ENCODE results near the gene NCF4.

Gene NCF4

GRCh38 chr22:36899498-36899897 lies 38.7 kb downstream of the NCF4 start:
- DNase-seq: no peak

- DNase-seq: peak in 1 of 2 donors; percentile 20
Measured at GRCh38 chr22:36900225-36900624, 39.4 kb downstream of the NCF4 start.

DNA sequence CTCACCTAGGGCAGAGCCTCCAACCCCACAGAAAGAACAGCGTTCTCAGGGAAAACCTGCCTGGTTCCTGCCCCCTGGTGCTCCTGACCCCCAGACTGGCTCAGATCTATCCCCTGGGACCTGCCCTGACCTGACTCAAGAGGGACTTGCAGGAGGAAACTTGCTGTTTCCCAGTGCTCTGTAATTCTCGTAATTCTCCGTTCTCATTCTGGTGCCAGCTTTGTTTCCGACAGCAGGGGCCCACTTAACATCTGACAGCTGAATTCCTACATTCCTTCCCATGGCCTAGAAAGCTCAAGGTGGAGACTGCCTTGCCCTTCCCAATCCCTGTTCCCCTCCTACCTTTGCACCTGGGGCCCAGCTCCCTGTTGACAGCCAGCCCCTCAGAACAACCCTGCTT lies 40.1 kb downstream of the NCF4 start:
- DNase-seq: no peak

DNA sequence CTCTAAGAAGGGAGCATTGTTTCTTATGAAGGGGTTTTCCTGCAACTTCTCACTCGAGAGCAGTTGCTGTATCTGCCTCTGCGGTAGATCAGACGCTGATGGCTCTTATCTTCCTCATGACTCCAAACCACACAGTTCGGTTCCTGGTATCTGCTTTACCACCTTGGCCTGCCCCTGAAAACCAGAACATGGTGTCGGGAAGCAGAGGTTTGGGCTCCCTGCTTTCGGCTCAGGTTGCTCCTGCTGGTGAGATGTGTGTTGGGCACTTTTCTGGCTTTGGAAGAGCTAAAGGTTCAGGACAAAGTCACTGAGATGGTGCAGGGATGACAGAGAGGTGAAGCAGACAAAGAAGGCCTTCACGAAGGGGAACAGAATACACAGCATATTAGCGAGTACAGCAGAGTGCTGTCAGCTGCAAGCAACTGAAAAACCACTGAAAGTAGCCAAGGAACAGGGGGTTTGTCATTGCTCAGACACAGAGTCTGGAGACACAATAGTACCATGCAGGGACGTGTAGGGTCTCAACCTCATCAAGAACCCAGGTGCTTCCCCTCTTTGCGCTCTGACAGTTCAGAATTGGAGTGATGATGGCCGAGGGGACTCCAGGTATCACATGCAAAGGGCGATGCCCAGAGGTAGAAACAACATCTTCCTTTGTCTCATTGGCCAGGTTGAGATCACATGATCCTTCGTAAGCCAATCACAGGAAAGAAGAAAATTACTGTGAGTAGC lies 40.8 kb downstream of the NCF4 start:
- no peak for DNase-seq

DNA sequence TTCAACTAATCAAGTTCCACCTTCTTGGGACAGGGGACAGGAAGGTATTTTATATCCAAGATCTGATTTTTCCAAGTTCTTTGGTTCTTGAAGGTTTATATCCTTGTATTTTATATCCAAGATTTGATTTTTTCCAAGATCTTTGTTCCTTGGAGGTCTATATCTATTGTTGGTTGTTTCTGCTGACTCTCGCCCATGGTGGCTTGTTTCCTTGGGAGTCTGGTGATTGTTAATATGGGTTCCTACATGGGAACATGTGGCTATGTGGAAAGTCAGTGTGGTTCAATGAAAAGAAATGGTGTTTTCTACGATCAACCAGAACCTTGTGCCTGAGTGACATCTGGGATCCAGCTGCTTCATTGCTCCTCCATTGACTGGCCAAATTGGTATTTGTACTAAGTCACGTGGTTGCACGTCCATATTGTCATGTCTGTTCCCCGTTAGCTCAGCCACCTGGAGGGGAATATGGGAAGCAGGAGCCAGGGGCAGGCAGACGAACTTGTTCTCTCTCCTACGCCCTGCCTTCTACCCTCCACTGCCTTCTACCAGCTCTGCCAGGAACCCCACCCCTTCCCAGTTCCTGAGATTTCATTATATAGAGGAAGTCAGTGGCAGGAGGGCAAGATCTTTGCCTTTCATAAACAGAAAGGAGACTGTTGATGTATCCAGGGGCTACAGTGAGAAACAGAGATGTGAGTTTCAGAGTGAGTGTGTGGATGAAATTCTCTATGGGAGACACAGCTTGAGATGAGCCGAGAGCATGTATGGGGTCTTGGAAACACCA lies 41.5 kb downstream of the NCF4 start:
- DNase-seq: no peak

GRCh38 chr22:36904260-36904880 lies 43.6 kb downstream of the NCF4 start:
- DNase-seq: no peak

- DNase-seq: no peak
Measured at GRCh38 chr22:36907253-36908195, 46.7 kb downstream of the NCF4 start.

DNA sequence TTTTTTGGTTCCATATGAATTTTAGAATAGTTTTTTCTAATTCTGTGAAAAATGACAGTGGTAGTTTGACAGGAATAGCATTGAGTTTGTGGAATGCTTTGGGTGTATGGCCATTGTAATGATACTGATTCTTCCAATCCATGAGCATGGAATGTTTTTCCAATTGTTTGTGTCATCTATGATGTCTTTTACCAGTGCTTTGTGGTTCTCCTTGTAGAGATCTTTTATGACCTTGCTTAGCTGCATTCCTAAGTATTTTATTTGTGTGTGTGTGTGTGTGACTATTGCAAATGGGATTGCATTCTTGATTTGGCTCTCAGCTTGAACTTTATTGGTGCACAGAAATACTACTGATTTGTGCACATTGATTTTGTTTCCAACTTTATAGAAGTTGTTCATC lies 49.7 kb downstream of the NCF4 start:
- no peak for DNase-seq

DNA sequence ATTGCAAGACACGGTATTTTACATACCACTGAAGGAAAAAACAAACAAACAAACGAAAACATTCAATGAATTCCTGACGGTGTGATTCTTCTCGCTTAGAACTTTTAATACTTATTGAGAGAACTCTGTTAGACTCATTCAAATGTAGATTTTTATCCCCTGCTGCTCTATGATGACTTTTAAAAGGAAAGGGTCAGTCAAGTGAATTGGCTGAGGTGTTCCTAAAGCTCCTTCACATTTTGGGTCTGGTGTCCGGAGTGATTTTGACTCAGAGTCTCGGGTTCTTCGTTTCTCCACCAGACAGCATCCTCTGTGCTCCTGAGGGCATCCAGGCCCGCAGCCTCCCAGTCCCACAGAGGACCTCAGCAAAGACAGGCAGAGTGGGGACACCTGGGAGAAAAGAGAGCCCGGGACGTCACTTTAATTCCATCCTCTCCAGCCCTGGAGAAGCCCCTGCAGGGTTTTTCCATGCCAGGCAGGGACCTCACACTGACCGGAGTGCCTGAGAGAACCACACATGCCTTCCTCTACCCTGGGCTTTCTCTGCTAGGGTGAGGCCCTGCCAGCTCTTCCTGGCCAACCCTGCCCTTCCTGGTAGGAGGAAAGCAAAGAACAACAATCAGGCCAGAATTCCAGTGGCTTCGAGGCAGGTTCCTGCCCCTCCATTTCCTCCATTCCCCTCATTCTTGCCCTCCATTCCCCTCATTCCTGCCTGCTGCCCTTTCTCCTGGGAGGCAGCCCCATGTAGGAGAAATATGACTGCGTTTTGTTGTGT lies 51.3 kb downstream of the NCF4 start:
- no peak for DNase-seq

DNA sequence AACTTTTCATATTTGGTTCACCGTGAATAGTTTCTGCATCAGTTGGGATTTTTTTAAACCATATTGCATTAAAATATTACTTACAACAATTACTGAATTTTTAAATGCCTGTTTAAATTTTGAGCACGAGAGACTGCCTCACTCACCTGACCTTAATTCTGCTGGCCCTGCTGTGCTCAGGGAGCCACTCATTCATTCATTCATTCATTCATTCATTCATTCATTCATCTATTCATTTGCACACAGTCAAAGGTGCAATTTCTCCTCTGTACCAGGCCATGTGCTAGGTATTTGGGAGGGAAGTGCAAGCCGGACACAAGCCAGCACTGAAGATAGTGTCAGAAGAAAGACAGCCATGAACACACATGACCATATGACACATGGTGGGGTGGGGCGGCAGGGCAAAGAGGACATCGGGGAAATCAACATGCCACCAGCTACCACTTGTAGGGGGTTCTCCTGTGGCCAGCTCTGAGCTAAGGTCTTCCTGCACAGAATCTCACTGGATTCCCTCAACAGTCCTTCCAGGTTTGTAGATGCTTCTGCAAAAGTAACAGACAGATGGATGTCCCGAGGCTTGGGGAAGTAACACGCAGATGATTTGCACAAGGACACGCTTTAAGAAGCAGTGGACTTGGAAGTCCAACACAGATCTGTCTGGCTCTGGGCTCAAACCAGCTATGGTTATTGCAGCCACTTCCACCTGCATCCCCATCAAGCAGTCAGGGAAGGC lies 52.1 kb downstream of the NCF4 start:
- DNase-seq: no peak

DNA sequence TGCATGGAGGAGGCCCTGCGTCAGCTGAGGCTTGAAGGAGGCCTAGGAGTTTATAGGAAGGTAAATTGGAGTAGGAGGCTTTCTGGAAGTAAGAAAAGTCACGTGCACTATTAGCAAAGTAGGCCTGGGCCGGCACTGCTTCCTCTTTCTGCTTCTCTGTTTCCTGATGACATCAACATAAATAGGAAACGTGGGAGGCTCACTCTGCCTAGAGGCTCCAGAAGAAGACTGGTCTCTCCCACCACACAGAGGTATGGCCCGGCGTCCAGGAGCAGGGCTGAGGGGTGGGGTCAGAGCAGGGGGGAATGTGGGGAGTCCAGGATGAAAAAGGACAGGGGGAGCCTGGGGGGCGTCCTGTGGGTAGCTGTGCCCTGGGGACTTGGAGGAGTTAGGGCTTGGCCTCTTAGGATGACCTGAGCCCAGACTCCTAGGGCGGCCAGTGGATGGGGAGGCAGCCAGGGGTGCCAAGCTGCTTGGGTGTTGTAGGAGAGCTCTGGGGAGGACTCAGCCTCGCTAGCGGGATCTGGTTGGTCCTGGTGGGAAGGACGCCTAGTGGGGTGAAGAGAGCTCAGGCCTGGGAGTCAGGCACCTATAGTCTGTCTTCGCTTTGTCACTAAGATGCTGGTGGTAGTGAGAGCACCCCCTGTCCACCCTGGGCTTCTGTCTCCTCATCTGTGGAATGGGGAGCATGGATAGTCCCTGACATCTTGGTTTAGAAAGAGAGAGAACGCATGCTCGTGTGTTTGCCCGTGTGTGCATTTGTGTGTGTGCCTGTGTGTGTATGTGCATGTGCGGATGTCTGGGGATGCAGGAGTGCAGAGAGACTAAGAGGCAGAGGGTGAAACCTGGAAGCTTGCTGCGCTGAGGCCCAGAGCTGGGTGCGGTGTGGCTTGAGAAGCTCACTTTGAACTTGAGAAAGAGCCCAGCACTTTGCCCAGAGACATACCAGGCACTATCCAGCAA lies 52.9 kb downstream of the NCF4 start, which contains the start of gene CSF2RB:
Gene CSF2RB (plus strand): TSS at position 202 of the 963 bp plus-strand sequence. CDS start 8,580 bp downstream, outside the sequence.
- DNase-seq: peak; percentile 15 to 54

DNA sequence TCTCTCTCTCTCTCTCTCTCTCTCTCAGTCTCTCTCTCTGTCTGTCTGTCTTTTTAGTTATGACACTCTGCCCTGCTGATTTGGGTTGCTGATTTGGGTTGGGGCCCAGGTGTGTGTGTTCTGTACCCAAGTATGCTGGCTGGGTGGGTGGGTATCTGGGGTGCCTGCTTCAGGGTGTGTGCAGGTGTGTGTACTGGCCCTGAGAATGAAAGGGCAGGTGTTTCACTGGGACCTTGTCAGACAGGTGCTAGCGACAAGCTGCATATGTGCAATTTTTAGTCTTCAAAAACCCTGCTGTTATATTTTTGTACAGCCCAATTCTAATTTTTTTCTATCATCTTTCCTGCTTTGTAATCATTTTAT lies 53.6 kb downstream of the NCF4 start:
- no peak for DNase-seq

DNA sequence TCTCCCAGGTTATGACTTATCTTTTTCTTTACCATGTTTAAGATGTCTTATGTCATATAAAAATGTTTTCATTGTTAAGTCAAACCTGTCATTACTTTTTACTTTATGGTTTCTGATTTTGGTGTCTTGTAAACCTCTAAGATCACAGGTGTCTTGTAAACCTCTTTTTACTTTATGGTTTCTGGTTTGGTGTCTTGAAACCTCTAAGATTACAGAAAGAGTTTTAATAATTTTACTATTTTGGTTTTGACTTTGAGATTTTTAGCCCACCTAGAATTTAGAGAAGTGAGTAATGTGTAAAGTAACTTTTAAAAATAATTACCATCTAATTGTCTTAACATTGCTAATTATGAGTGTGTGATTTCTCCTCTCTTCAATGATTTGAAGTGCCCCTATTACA lies 55.2 kb downstream of the NCF4 start:
- no peak for DNase-seq

GRCh38 chr22:36918586-36919284 lies 57.9 kb downstream of the NCF4 start:
- DNase-seq: no peak

DNA sequence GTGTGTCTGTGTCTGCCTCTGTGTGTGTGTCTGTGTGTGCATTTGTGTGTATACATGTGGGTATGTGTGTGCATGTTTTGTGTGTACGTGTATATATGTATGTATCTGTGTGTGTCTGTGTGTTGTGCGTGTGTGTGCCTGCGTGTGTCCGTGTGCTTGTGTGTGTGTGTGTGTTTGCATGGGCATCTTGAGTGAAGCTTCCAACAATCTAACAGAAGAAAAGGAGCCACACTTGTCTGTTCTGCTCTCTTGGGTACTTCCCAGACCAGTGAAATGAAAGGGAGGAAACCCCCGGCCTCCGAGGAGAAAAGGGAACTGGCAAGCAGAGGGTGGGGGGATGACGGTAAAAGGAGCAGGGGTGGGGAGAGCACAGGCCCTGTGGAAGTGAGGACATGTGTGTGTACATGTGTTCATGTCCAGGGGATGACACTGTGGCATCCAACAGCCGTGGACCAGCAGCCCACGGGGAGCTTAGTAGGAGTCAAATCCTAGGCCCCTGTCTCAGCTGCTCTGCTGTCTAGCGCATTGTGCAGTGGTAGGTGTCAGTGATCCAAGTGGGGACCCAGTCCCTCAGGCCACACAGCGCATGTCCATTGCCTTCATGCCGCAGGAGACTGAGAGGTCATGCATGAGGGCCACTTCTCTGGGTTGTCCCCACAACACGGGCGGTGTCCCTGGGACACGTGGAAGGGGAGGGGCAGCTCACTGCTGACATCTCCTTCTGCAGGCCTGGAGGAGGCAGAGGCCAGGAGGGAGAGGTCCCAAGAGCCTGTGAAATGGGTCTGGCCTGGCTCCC lies 60.7 kb downstream of the NCF4 start:
- DNase-seq: peak; percentile 15 to 70

DNA sequence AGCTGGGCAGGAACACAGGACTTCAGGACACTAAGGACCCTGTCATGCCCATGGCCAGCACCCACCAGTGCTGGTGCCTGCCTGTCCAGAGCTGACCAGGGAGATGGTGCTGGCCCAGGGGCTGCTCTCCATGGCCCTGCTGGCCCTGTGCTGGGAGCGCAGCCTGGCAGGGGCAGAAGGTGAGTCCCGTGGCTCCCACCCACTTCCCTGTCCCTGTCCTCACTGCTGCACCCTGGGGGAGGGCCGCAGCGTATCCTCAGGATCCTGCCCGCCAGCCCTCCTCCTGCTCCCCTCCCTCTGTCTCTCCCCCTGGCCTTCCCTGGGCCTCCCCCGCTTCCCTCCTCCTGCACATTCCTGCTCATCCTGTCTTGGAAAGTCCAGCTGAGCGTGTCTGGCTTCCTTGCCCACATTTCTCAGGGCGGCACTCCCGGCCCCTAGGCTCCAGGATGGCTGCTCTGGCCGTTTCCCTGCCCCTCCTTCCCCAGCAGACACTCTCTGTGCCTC lies 61.4 kb downstream of the NCF4 start:
- no peak for DNase-seq

DNA sequence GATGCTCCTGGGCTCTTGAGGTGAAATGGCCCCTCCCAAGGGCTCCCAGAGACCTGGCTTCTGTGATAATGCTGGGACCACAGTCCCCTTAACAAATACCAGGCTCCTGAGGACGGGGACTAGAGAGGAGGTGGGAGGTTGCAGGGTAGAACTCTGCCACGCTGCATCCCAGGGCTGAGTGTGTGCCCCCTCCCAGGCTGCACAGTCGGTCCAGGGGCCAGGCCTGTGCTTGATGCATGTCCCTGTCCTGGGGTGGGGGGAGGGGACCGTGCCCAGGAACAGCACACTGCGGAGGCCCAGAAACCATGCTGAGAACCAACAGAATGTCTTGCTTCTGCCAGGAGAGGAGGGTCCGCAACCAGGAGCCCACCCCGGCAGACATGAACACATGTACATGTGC lies 61.9 kb downstream of the NCF4 start:
- DNase-seq: no peak

- no peak for DNase-seq
Measured at GRCh38 chr22:36923131-36923788, 62.5 kb downstream of the NCF4 start.

Data from CD4-positive, alpha-beta T cell treated with Interleukin-1 beta for 1 hour (primary cell).